Right cardiac atrium (tissue), 5 donors: ENCODE results near the gene GOLGA6L25. TPM values are rescaled to one million over a fixed set of nuclear protein-coding genes. Genes with fewer than 3 reads are reported as not detected.
"Not testable (repeated sequence)": the region's sequence is repeated elsewhere in the genome, so short reads cannot be mapped to it uniquely, and the experiment has no call there.

Experiments used
- ATAC-seq, 2 donors: fragments of 200-7000 bp; cut with Tn5 transposase; one replicate each; pipeline versions ENCODE4 v1.8.0 to v1.9.1; 2020; ENCODE audit warnings: moderate library complexity in 2 of 2, mild to moderate bottlenecking in 1 of 2
- DNase-seq, 3 donors: peaks; one replicate each; pipeline ENCODE4 v3.0.0-alpha.2; 2020
- H3K27ac ChIP-seq: one replicate; pipeline ENCODE4 v1.5.1; 2013; ENCODE audit warnings: mild to moderate bottlenecking, low read length, control low read depth, moderate library complexity
- H3K27me3 ChIP-seq: one replicate; pipeline ENCODE4 v1.6.1; 2013; ENCODE audit not compliant: control insufficient read depth, insufficient read depth
- H3K4me1 ChIP-seq: one replicate; pipeline ENCODE4 v1.6.1; 2013; ENCODE audit warnings: low read length; ENCODE audit not compliant: control insufficient read depth, insufficient read depth
- H3K4me3 ChIP-seq: one replicate; pipeline ENCODE4 v1.5.1; 2013; ENCODE audit warnings: low read length, control low read depth
- H3K9me3 ChIP-seq: one replicate; pipeline ENCODE4 v1.6.1; 2013; ENCODE audit warnings: low read length; ENCODE audit not compliant: control insufficient read depth
- WGBS: extraction: QIAGEN DNeasy Blood & Tissue Kit; methylation state at CpG from one replicate; pipeline ENCODE4 v1.1.7; 2013; 5-methylcytosine and 5-hydroxymethylcytosine counted together
- intact Hi-C, 4 donors: fragments of 100-400 bp; cut with DNase I; formaldehyde crosslinking; loops; one replicate each; pipeline versions ENCODE4 v1.11.0 to v1.14.0; 2022 to 2023
- long read RNA-seq, 4 donors: library from polyadenylated mRNA; unstranded; transcript quantifications; one replicate each; pipeline ENCODE4 v2.0.0, GENCODE V29; 2020 to 2021
- polyA plus RNA-seq: library from polyadenylated mRNA; stranded (reverse); fragments of 200-250 nt; gene quantifications from one replicate; pipeline ENCODE4 v1.2.3, GENCODE V29; 2013
- total RNA-seq, 4 donors: library from RNA; stranded (reverse); fragmentation: NEBNext Ultra II Directional; extraction: Animal tissue kit (Norgen Biotek cat#: 25700); gene quantifications; one replicate each; pipeline ENCODE4 v1.2.1, GENCODE V29; 2021
- donor health status: healthy with polysubstance abuse.
- donor health status: DM: no; HTN: yes; CAD: no.
- donor health status: DM: no; HTN: no; CAD: no.
- donor health status: DM: no; HTN: yes; CAD: no; lungs with severe emphysema.
- donor health status: DM: yes; HTN: yes; CAD: no.

GOLGA6L25 gene, protein sequence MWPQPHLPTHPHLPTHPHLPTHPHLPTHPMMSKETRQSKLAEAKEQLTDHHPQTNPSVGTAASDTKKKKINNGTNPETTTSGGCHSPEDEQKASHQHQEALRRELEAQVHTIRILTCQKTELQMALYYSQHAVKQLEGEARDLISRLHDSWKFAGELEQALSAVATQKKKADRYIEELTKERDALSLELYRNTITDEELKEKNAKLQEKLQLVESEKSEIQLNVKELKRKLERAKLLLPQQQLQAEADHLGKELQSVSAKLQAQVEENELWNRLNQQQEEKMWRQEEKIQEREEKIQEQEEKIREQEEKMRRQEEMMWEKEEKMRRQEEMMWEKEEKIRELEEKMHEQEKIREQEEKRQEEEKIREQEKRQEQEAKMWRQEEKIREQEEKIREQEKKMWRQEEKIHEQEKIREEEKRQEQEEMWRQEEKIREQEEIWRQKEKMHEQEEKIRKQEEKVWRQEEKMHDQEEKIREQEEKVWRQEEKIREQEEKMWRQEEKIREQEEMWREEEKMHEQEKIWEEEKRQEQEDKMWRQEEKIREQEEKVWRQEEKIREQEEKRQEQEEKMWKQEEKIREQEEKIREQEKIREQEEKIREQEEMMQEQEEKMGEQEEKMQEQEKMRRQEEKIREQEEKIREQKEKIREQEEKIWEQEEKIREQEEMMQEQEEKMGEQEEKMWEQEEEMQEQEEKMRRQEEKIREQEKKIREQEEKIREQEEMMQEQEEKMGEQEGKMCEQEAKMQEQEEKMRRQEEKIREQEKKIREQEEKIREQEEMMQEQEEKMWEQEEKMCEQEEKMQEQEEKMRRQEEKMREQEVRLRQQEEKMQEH
- total RNA-seq (not detected), polyA plus RNA-seq (not detected)
- long read RNA-seq, donor 1: 0 reads
- long read RNA-seq, donor 2: 0 reads
- long read RNA-seq, donor 3: 0 reads
- long read RNA-seq, donor 4: 0 reads

DNA sequence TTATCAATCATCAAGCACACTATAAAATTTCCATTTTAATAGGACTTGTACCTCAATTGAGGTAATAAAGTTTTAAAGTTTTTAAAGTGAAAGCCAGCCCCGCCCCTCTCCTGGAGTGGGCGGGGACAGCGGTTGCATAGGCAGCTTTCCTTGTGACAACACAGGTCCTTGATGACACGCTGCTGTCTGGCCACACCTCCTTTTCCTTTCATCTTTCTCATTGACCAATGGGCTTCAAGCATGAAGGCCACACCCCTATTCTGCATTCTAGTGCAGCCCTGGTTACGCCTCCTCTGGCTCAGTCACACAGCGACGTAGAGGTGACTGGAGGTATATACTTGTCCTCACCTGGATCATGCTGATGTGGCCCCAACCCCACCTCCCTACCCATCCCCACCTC lies at the start of gene GOLGA6L25:
TSS of gene GOLGA6L25 (plus strand) at position 301 of the 400 bp plus-strand sequence. CDS start at position 362, 61 bp downstream.
- H3K4me3 ChIP-seq, ATAC-seq, DNase-seq, H3K4me1 ChIP-seq, H3K9me3 ChIP-seq, H3K27ac ChIP-seq, intact Hi-C loops, H3K27me3 ChIP-seq: not testable (repeated sequence)
- no CpG with 5 or more reads among the region's 7 CpGs for WGBS

DNA sequence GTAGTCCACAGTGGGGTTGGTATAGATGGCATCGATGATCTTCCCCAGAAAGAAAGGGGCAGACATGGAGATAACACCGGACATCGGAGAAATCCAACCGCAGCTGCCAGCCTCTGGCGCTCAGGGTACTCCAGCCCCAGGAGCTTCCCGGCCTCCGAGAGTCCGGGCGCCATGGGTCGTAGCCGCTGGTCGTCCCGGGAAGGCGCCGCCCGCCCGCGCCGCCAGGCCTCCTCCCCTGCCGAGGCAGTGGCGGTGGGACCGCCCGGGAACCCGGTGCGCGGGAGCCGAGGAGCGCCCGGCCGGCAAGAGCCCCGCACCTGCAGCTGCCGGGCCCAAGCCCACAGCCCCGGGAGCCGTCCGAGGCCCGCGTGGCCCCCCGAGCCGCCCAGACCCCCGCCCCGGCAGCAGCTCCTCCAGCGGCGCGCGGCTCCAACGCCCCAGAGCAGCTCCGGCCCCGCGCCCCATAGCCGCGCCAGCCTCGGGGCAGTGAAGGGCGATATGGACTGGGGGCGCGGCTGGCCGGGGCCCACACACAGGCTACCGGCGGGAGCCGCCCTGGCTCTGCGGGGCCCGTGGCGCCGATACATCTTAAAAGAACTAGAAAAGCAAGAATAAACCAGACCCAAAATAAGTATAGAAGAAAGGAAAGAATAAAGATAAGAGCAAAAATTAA lies 45.0 kb upstream of the GOLGA6L25 start:
- H3K4me3 ChIP-seq, DNase-seq, H3K27me3 ChIP-seq, H3K9me3 ChIP-seq, H3K27ac ChIP-seq, H3K4me1 ChIP-seq, intact Hi-C loops: not testable (repeated sequence)
- ATAC-seq: peak in 1 of 2 donors; percentile 19
- WGBS: 1% methylated on average over 12 of the region's 63 CpGs

DNA sequence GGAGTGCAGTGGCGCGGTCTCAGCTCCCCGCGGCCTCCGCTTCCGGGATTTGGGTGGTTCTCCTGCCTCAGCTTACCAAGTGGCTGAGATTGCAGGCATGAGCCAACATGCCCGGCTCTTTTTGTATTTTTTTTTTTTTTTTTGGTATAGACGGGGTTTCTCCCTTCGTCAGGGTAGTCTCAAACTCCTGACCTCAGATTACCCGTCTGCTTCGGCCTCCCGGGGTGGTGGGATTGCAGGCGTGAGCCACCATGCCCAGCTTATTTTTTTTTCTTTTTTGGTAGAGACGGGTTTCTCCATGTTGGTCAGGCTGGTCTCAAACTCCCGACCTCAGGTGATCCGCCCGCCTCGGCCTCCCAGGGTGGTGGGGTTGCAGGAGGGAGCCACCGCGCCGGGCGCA lies 39.2 kb upstream of the GOLGA6L25 start:
- 84% methylated on average over 7 of the region's 22 CpGs for WGBS
- intact Hi-C loops: not testable (repeated sequence)

DNA sequence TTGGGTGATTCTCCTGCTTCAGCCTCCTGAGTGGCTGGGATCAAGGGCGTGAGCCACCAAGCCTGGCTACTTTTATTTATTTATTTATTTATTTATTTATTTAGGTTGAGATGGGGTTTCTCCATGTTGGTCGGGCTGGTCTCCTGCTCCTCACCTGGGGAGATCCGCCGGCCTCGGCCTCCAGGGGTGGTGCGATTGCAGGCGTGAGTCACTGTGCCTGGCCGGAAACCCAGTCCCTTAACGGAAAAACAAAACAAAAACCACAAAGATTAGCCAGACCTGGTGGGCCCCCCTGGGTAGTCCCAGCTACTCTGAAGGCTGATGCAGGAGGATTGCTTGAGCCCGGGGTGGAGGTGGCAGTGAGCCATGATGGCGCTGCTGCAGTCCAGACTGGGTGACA lies 38.2 kb upstream of the GOLGA6L25 start:
- H3K9me3 ChIP-seq, H3K4me1 ChIP-seq, intact Hi-C loops, H3K27ac ChIP-seq, DNase-seq, ATAC-seq, H3K27me3 ChIP-seq, H3K4me3 ChIP-seq: not testable (repeated sequence)
- 72% methylated on average over 2 of the region's 11 CpGs for WGBS

More for the DNA sequence above, 39.2 kb upstream of the GOLGA6L25 start:
- H3K27me3 ChIP-seq, H3K27ac ChIP-seq, H3K9me3 ChIP-seq, H3K4me1 ChIP-seq, H3K4me3 ChIP-seq, DNase-seq, ATAC-seq: not testable (repeated sequence)

DNA sequence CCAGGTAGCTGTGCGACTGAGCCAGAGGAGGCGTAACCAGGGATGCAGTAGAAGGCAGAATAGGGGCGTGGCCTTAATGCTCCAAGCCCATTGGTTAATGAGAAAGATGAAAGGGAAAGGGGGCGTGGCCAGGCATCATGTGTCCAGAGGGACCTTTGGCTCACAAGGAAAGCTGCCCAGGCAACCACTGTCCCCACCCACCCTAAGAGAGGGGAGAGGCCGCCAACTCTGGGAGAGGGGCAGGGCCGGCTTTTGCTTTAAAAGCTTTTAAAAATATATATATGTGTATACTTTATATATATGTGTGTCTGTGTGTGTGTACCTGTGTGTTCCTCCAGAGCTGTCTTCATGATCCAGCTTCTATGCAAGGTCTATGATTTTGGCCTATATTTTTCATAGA lies 20.4 kb upstream of the GOLGA6L25 start, which contains the start of gene GOLGA8G:
TSS of gene GOLGA8G (minus strand) at position 18 of the 400 bp plus-strand sequence. CDS start 62 bp downstream, outside the sequence.
- H3K4me1 ChIP-seq, H3K27me3 ChIP-seq, ATAC-seq, H3K27ac ChIP-seq, H3K9me3 ChIP-seq, H3K4me3 ChIP-seq, intact Hi-C loops: not testable (repeated sequence)
- DNase-seq: peak in 2 of 3 donors; percentile 0 to 35
- 87% methylated on average over 3 of the region's 6 CpGs for WGBS

DNA sequence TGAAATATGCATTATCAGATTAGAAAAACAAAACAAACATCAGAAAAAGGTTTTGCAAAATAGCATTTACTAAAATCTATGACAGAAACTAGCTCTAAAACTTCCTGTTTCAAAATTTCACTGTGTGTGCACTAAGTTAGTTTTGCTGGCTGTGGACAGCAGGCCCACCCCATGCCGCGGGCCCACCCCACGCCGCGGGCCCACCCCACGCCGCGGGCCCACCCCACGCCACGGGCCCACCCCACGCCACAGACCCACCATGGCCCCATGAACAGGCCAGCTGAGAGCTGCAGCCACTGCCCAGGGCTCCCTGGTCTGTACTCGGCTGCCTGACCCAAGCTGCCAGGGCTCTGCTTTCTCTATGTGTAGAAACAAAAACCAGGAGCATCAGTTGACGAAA lies 20.0 kb downstream of the GOLGA6L25 start:
- H3K27ac ChIP-seq, H3K27me3 ChIP-seq, DNase-seq, H3K4me1 ChIP-seq, intact Hi-C loops, H3K4me3 ChIP-seq, H3K9me3 ChIP-seq, ATAC-seq: not testable (repeated sequence)
- WGBS: 86% methylated on average over 11 of the region's 13 CpGs

DNA sequence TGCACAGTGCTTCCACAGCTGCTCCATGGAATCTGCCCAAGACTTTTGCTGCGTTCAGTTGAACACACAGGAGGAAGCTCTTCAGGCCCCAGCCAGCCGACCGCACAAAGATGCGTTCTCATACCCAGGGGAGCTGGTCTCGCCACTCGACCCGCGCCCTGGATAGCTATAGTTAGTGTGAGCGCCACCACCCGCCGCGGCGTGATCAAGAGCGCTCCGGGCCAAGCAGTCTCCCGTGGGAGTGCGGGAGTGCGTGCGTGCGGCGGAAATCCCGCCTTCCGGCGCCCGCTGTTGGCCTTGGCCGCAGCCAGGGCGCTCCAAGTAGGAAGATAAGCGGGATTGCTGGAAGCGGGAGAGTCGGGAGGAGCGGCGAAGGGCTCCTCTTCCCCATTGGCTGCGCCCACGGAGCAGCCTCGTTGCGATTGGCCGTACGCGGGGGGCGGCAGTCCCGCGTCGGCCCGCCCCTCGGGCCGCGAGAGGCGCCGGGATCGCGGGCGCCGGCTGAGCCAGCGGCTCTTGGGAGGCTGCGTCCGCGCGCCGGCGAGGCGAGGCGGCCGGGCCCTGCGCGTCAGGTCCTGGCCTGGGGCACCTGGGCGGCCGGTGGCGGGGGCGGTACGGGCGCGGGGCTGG lies 35.7 kb downstream of the GOLGA6L25 start:
- H3K9me3 ChIP-seq, DNase-seq, H3K27me3 ChIP-seq, H3K27ac ChIP-seq, H3K4me1 ChIP-seq, H3K4me3 ChIP-seq, intact Hi-C loops: not testable (repeated sequence)
- WGBS: 0% methylated on average over 1 of the region's 72 CpGs
- ATAC-seq: peak in 1 of 2 donors; percentile 64

DNA sequence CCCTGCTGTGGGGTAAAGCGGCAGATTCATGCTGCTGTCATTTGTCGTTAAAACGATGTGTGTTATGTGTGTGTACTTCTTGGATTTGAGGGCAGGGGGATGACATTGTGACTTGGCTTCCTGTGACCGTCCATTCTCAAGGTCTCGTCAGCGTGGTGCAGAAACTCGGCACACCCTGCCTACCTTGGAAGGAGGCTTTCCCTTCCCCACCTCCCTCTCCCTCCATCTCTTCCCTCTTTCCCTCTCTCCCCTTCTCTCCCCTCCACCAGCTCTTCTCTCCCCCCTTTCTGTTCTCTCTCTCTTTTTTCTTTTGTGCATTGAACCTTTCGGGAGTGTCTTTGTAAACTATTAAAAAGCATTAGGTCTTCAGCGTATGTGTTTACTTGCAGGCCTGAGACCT lies 36.4 kb downstream of the GOLGA6L25 start:
- ATAC-seq, H3K27ac ChIP-seq, intact Hi-C loops, H3K4me3 ChIP-seq, H3K4me1 ChIP-seq, H3K9me3 ChIP-seq, DNase-seq, H3K27me3 ChIP-seq: not testable (repeated sequence)
- under 1% methylated on average over 9 of the region's 9 CpGs for WGBS

DNA sequence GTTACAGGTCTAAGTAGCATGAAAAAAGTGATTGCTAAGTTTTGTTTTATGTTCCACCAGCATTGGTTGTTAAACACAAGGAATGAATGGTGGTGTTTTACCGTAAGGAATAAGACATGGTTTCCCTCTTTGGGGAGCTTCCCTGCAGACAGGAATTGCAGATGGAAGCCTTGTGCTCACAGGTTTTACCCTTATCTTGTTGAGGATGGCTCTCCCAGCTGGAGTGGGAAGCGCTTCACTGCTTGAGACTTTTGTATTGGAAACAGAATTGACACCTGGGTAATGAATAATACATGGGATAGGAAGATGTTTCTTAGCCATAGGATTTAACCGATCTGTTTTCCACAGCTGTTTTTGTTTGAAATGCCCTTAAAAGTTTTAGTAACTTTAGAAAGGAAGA lies 39.0 kb downstream of the GOLGA6L25 start:
- H3K4me1 ChIP-seq, H3K27ac ChIP-seq, H3K4me3 ChIP-seq, intact Hi-C loops, H3K9me3 ChIP-seq, DNase-seq, H3K27me3 ChIP-seq, ATAC-seq: not testable (repeated sequence)
- no CpG with 5 or more reads among the region's 3 CpGs for WGBS

DNA sequence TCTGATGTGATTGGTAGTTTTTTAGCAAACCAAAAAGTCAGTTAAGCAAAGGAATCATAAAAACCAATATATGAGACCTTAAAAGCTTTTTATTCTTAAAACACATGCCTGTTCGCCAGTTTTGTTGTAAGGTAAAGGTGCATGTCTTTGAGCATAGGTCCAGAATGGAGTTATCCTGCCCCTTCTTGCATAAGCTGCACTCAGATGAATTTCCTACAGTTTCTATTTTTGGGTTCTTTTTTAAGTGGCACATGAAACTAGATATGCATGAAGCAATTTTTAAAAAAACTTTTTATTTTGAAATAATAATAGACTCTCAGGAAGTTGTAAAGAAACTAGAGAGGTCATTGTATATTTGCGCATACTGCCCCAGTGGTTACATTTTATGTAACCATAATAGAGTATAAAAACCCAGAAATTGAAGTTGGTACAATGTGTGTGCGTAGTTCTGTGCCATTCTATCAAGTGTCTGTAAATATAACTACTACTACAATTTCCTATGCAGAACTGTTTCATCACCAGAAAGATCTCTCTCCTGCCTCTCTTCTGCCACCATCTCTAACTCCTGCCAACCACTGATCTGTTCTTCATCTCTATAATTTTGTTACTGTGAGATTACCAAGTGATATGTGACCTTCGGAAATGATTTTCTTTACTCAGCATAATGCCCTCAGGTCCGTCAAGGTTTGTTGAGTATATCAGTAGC lies 40.2 kb downstream of the GOLGA6L25 start:
- H3K4me3 ChIP-seq, ATAC-seq, intact Hi-C loops, H3K27ac ChIP-seq, H3K9me3 ChIP-seq, H3K4me1 ChIP-seq, H3K27me3 ChIP-seq, DNase-seq: not testable (repeated sequence)
- 100% methylated on average over 2 of the region's 5 CpGs for WGBS
